HAP-1 (cell line): ENCODE measurements around the gene TADA2A.

Source experiments
- DNase-seq, 2 experiments: peaks; one replicate each; pipeline ENCODE4 v3.0.0-alpha.2; 2016 to 2020; ENCODE audit warnings: low spot score in 2 of 2
- H3K27me3 ChIP-seq: fragments of 250-450 bp; sonication (Bioruptor Pico); 2 replicates; pipeline ENCODE4 v1.5.1; 2020; ENCODE audit warnings: low read depth, mild to moderate bottlenecking, moderate library complexity
- H3K36me3 ChIP-seq: fragments of 250-450 bp; sonication (Bioruptor Pico); replicated peaks from 2 replicates; pipeline ENCODE4 v1.5.1; 2020; ENCODE audit warnings: mild to moderate bottlenecking
- H3K4me1 ChIP-seq: fragments of 250-450 bp; sonication (Bioruptor Pico); 2 replicates; pipeline ENCODE4 v1.5.1; 2020; ENCODE audit warnings: mild to moderate bottlenecking
- H3K4me3 ChIP-seq: fragments of 250-450 bp; sonication (Bioruptor Pico); 2 replicates; pipeline ENCODE4 v1.5.1; 2020; ENCODE audit warnings: mild to moderate bottlenecking, moderate library complexity
- H3K9me3 ChIP-seq: fragments of 250-450 bp; sonication (Bioruptor Pico); 2 replicates; pipeline ENCODE4 v1.5.1; 2020; ENCODE audit warnings: mild to moderate bottlenecking, moderate library complexity
- in situ Hi-C: fragments of 300-500 bp; cut with MboI; formaldehyde crosslinking; loops from 3 replicates; pipeline ENCODE4 v1.14.3; 2020; ENCODE audit warnings: low sequenced_read_pairs, inconsistent platforms, mixed read lengths

The TADA2A gene

DNA sequence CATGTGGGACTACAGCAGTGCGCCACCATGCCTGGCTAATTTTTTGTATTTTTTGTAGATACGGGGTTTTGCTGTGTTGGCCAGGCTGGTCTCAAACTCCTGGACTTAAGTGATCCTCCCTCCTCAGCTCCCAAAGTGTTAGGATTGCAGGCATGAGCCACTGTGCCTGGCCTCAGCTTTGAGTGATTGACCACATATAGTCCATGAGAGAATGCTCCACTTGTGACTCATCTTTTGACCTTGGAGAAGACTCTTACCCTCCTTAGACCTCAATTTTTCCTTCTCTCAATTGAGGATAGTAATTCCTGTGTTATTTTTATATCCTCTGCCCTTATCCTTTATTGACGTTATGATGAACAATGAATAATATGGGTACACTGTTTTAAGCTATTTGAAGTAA is 52.1 kb downstream of the TADA2A start:
- no peaks in the 10 kb centered on the region for H3K27me3 ChIP-seq
- peaks cover 7% of the 10 kb centered on the region; the same call in 1 of the 2 replicates for H3K36me3 ChIP-seq
- no peaks in the 10 kb centered on the region for H3K4me1 ChIP-seq
- in situ Hi-C loops: no loop called here
- no peak for DNase-seq
- H3K4me3 ChIP-seq: no peak overlapping the region
- no peaks in the 10 kb centered on the region for H3K9me3 ChIP-seq

DNA sequence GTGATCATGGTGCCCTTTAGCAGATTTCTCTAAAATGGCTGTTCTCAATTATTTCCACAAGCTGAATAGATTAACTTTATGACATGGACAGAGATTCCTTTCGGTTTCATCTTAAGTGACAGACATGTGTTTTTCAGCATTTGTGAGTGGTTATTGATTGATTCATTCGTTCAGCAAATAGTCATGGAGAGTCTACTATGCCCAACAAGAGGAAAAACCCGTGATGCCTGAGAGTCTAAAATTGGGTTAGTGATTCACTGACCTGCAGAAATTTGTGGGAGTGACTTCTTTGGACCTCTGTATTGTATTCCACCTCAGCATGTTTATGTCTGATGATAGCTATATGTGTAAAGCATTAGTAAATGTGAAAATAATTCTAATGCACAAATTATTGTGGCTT is 55.0 kb downstream of the TADA2A start:
- Histone ChIP-seq H3K36me3 (peaks cover 26% of the 10 kb centered on the region), H3K4me3 (no peak overlapping the region), H3K9me3 (no peaks in the 10 kb centered on the region), H3K4me1 (no peaks in the 10 kb centered on the region), H3K27me3 (no peaks in the 10 kb centered on the region)
- in situ Hi-C loops: no loop called here
- DNase-seq: no peak

DNA sequence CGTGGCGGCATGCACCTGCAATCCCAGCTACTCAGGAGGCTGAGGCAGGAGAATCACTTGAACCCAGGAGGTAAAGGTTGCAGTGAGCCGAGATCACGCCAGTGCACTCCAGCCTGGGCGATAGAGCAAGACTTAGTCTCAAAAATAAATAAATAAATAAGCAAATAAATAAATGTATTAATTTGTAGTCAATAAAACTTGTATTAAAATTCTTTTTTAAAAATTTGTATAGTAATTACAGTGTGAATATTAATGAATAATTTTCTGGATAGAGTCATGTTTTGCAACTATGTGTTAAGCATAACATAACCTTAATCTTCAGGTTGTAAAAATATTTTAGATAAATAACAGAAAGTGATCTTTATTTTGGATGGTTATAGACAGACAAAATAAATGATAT is 55.8 kb downstream of the TADA2A start:
- peaks cover 31% of the 10 kb centered on the region for H3K36me3 ChIP-seq
- H3K9me3 ChIP-seq: no peaks in the 10 kb centered on the region
- H3K4me3 ChIP-seq: no peak overlapping the region
- no peaks in the 10 kb centered on the region for H3K27me3 ChIP-seq
- in situ Hi-C loops: no loop called here
- no peaks in the 10 kb centered on the region for H3K4me1 ChIP-seq
- DNase-seq: no peak

- Histone ChIP-seq H3K27me3 (no peaks in the 10 kb centered on the region), H3K36me3 (peaks cover 33% of the 10 kb centered on the region), H3K4me1 (no peaks in the 10 kb centered on the region), H3K9me3 (no peaks in the 10 kb centered on the region), H3K4me3 (no peak overlapping the region)
- in situ Hi-C loops: no loop called here
- DNase-seq: no peak
These were observed 56.4 kb downstream of the TADA2A start for GRCh38 chr17:37463039-37463438.

DNA sequence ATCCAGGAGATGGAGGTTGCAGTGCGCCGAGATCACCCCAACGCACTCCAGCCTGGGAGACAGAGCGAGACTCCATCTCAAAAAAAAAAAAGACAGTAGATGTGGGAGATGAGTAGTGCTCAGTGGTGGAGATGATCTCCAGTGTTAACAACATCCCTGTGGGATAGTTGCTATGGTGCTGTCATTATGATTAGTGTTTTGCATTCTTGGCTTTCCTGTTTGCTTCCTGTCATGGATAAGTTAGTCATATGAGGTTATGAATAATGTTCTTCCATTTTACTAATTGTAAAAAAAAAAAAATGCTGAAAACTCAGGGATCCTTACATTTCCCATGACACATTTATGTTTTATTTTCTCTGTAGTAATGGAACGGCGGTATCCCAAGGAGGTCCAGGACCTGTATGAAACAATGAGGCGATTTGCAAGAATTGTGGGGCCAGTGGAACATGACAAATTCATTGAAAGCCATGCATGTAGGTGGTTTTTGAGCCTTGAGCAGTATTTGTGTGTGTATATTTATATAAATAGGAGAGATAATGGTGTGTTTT is 58.5 kb downstream of the TADA2A start:
- Histone ChIP-seq H3K36me3 (peaks cover 40% of the 10 kb centered on the region), H3K4me1 (no peaks in the 10 kb centered on the region), H3K9me3 (no peaks in the 10 kb centered on the region), H3K27me3 (no peaks in the 10 kb centered on the region), H3K4me3 (no peak overlapping the region)
- in situ Hi-C loops: no loop called here
- no peak for DNase-seq

GRCh38 chr17:37466471-37466870 is 59.8 kb downstream of the TADA2A start:
- H3K36me3 ChIP-seq: peaks cover 53% of the 10 kb centered on the region
- H3K4me3 ChIP-seq: no peak overlapping the region
- in situ Hi-C loops: no loop called here
- no peaks in the 10 kb centered on the region for H3K4me1 ChIP-seq
- H3K27me3 ChIP-seq: no peaks in the 10 kb centered on the region
- no peak for DNase-seq
- no peaks in the 10 kb centered on the region for H3K9me3 ChIP-seq

DNA sequence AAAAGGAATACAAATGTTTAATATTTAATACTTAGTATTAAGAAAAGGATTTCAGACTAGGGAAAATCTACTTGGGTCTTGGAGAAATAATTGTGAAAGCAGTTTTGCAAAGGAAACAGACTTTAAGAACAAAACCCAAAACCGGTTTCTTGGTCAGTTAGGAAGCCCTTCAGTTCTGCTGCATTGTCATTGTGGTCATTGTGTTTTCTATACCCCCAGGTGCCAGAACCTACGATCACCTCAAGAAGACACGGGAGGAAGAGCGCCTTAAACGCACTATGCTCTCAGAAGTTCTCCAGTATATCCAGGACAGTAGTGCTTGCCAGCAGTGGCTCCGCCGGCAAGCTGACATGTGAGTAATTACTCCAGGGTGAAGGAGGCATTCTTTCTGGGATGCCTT is 63.5 kb downstream of the TADA2A start:
- H3K36me3 ChIP-seq: peaks cover 71% of the 10 kb centered on the region
- in situ Hi-C loops: no loop called here
- no peak overlapping the region for H3K4me3 ChIP-seq

GRCh38 chr17:37475731-37476420 is 69.2 kb downstream of the TADA2A start:
- peaks cover 79% of the 10 kb centered on the region for H3K36me3 ChIP-seq
- no peaks in the 10 kb centered on the region for H3K9me3 ChIP-seq
- no peaks in the 10 kb centered on the region for H3K27me3 ChIP-seq
- in situ Hi-C loops: no loop called here
- no peak overlapping the region for H3K4me3 ChIP-seq
- no peaks in the 10 kb centered on the region for H3K4me1 ChIP-seq
- no peak for DNase-seq

More for the DNA sequence above, 63.5 kb downstream of the TADA2A start:
- H3K4me1 ChIP-seq: no peaks in the 10 kb centered on the region
- H3K9me3 ChIP-seq: no peaks in the 10 kb centered on the region
- H3K27me3 ChIP-seq: no peaks in the 10 kb centered on the region
- DNase-seq: no peak

GRCh38 chr17:37476431-37477120 is 69.9 kb downstream of the TADA2A start:
- no peak overlapping the region for H3K4me3 ChIP-seq
- DNase-seq: no peak
- peaks cover 72% of the 10 kb centered on the region for H3K36me3 ChIP-seq
- no peaks in the 10 kb centered on the region for H3K4me1 ChIP-seq
- in situ Hi-C loops: no loop called here
- H3K9me3 ChIP-seq: no peaks in the 10 kb centered on the region
- no peaks in the 10 kb centered on the region for H3K27me3 ChIP-seq

GRCh38 chr17:37478187-37478586 is 71.5 kb downstream of the TADA2A start:
- Histone ChIP-seq H3K27me3 (no peaks in the 10 kb centered on the region), H3K4me1 (peaks cover 3% of the 10 kb centered on the region), H3K4me3 (no peak overlapping the region), H3K9me3 (no peaks in the 10 kb centered on the region), H3K36me3 (peaks cover 61% of the 10 kb centered on the region)
- in situ Hi-C loops: no loop called here
- DNase-seq: no peak

- peaks cover 11% of the 10 kb centered on the region for H3K4me1 ChIP-seq
- no peaks in the 10 kb centered on the region for H3K27me3 ChIP-seq
- H3K36me3 ChIP-seq: peaks cover 52% of the 10 kb centered on the region
- in situ Hi-C loops: no loop called here
- H3K9me3 ChIP-seq: no peaks in the 10 kb centered on the region
- no peak for DNase-seq
- no peak overlapping the region for H3K4me3 ChIP-seq
These were observed 72.3 kb downstream of the TADA2A start for GRCh38 chr17:37479025-37479424.

- DNase-seq: no peak
- in situ Hi-C loops: no loop called here
- H3K4me1 ChIP-seq: peaks cover 11% of the 10 kb centered on the region
- no peaks in the 10 kb centered on the region for H3K9me3 ChIP-seq
- H3K27me3 ChIP-seq: no peaks in the 10 kb centered on the region
- H3K4me3 ChIP-seq: no peak overlapping the region
- H3K36me3 ChIP-seq: peaks cover 40% of the 10 kb centered on the region
These were observed 73.7 kb downstream of the TADA2A start for GRCh38 chr17:37480427-37480826.

GRCh38 chr17:37481001-37481665 is 74.4 kb downstream of the TADA2A start:
- Histone ChIP-seq H3K4me3 (no peak overlapping the region), H3K4me1 (peaks cover 16% of the 10 kb centered on the region), H3K36me3 (peaks cover 33% of the 10 kb centered on the region), H3K27me3 (no peaks in the 10 kb centered on the region), H3K9me3 (no peaks in the 10 kb centered on the region)
- DNase-seq: no peak
- in situ Hi-C loops: no loop called here
